ENCODE data around the gene TAF11L8. TPM values are rescaled to one million over a fixed set of nuclear protein-coding genes. Genes with fewer than 3 reads are reported as not detected.

Gene TAF11L8
- not detected in 5 replicates for total RNA-seq (2022; extraction: Qiagen RNA extraction; ENCODE audit: low read depth)

GRCh38 chr5:17590860-17591259, at the start of gene TAF11L8:
TSS of gene TAF11L8 (minus strand) at chr5:17590960.

GRCh38 chr5:17634160-17634559, 43.4 kb upstream of the TAF11L8 start, which contains the start of gene TAF11L14:
TSS of gene TAF11L14 (plus strand) at chr5:17634460.

GRCh38 chr5:17631788-17632187, 41.0 kb upstream of the TAF11L8 start, which contains the start of gene TAF11L13:
TSS of gene TAF11L13 (plus strand) at chr5:17632088.

GRCh38 chr5:17610092-17610491, 19.3 kb upstream of the TAF11L8 start, which contains the start of gene TAF11L12:
TSS of gene TAF11L12 (plus strand) at chr5:17610392.

GRCh38 chr5:17603880-17604279, 13.1 kb upstream of the TAF11L8 start, which contains the start of gene TAF11L11:
TSS of gene TAF11L11 (plus strand) at chr5:17604183.

GRCh38 chr5:17597728-17598127, 7.0 kb upstream of the TAF11L8 start, which contains the start of gene TAF11L10:
TSS of gene TAF11L10 (minus strand) at chr5:17597828.

GRCh38 chr5:17594255-17594654, 3.5 kb upstream of the TAF11L8 start, which contains the start of gene TAF11L9:
TSS of gene TAF11L9 (minus strand) at chr5:17594394.

GRCh38 chr5:17585658-17586057, 5.1 kb downstream of the TAF11L8 start, which contains the start of gene TAF11L7:
TSS of gene TAF11L7 (minus strand) at chr5:17585758.

Other genes with a start within 250 kb of the TAF11L8 start
- gene TAF11L2, start 92.7 kb downstream of the TAF11L8 start, total RNA-seq (2022; extraction: Qiagen RNA extraction; ENCODE audit: low read depth), result not detected in 5 replicates
- not detected in 5 replicates for gene TAF11L3, start 72.6 kb downstream of the TAF11L8 start, total RNA-seq (2022; extraction: Qiagen RNA extraction; ENCODE audit: low read depth)
- gene TAF11L4, start 69.2 kb downstream of the TAF11L8 start, total RNA-seq (2022; extraction: Qiagen RNA extraction; ENCODE audit: low read depth), result not detected in 5 replicates
- gene TAF11L5, start 65.7 kb downstream of the TAF11L8 start, total RNA-seq (2022; extraction: Qiagen RNA extraction; ENCODE audit: low read depth), result not detected in 5 replicates
- gene TAF11L6, start 62.3 kb downstream of the TAF11L8 start, total RNA-seq (2022; extraction: Qiagen RNA extraction; ENCODE audit: low read depth), result not detected in 5 replicates
- not detected in 5 replicates for gene TAF11L7, start 5.2 kb downstream of the TAF11L8 start, total RNA-seq (2022; extraction: Qiagen RNA extraction; ENCODE audit: low read depth)
- gene TAF11L9, start 3.4 kb upstream of the TAF11L8 start, total RNA-seq (2022; extraction: Qiagen RNA extraction; ENCODE audit: low read depth), result not detected in 5 replicates
- not detected in 5 replicates for gene TAF11L10, start 6.9 kb upstream of the TAF11L8 start, total RNA-seq (2022; extraction: Qiagen RNA extraction; ENCODE audit: low read depth)
- 0.18 to 0.42 TPM (median 0.23 TPM) in 3 of 5 replicates, not detected in the others for gene TAF11L11, start 13.2 kb upstream of the TAF11L8 start, total RNA-seq (2022; extraction: Qiagen RNA extraction; ENCODE audit: low read depth)
- not detected in 5 replicates for gene TAF11L12, start 19.4 kb upstream of the TAF11L8 start, total RNA-seq (2022; extraction: Qiagen RNA extraction; ENCODE audit: low read depth)
- not detected in 5 replicates for gene TAF11L13, start 41.1 kb upstream of the TAF11L8 start, total RNA-seq (2022; extraction: Qiagen RNA extraction; ENCODE audit: low read depth)
- not detected in 5 replicates for gene TAF11L14, start 43.5 kb upstream of the TAF11L8 start, total RNA-seq (2022; extraction: Qiagen RNA extraction; ENCODE audit: low read depth)